Measurements from ENCODE around the gene SCIN. TPM values are rescaled to one million over a fixed set of nuclear protein-coding genes. Genes with fewer than 3 reads are reported as not detected.
"Not testable (repeated sequence)": the region's sequence is repeated elsewhere in the genome, so short reads cannot be mapped to it uniquely, and the experiment has no call there.

Gene SCIN
- total and polyA plus RNA-seq, 9 donors, result 0.27 to 0.84 (median 0.36) TPM

DNA sequence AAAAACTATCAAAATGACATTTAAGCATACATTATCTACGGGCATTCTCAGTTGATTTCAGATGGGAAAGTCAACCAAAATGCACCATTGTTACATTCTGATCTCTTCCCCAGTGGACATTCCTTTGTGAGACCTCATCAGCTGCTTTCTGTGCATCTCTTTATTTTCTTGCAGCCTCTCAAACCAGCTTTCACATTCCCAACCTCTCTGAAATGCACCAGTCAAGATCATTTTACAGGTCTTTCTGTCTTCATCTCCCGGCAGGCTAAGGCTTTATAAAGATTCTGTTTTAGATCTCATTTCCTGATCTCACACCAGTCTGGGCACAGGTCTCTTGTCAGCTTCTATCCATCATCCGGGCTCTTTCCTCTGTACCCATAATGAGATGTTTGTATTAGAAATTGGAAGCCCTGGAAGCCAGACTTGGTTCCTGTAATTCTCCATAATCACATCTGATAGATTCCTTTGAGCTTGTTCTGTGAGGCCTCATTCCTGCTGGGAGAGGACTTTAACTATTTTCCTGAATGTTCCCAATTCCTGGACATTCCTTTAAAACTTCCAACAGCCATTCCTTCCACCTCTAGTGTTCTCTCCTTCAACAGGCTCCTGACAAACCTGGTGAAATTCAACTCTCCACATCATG lies 72.6 kb downstream of the SCIN start:
- H3K36me3 ChIP-seq (ENCODE audit: control insufficient read depth, insufficient read depth, low read length), result no peaks in the 10 kb centered on the region
- no peak overlapping the region for H3K4me3 ChIP-seq (ENCODE audit: low read length)
- no peaks in the 10 kb centered on the region for H3K4me1 ChIP-seq (ENCODE audit: control insufficient read depth, insufficient read depth, low read length)
- 82% methylated on average over 2 of the region's 3 CpGs for WGBS (ENCODE audit: insufficient coverage)
- no peak overlapping the region for H3K27ac ChIP-seq (ENCODE audit: low read length)
- no peaks in the 10 kb centered on the region for H3K9me3 ChIP-seq (replicated peaks; ENCODE audit: control insufficient read depth, low read depth, low read length)
- H3K27me3 ChIP-seq (ENCODE audit: control insufficient read depth, insufficient read depth, low read length), result no peaks in the 10 kb centered on the region
- DNase-seq, result no peak

DNA sequence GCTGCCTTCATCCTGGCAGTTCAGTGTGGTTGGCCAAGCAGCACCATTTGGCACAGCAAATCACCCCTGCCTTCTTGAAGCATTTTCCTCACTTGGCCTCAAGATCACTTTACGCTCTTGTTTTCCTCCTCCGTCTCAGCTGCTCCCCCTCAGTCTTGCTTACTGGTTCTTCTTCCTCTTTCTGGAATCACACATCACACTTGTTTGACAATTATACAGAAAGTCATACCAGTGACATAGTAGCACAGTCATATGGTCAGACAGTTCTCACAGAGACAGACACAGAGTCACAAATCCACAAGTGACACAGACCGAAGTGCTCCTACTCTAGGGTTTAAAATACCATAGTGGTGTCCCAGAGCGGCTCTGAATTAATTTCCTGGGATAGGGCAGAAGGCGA lies 73.1 kb downstream of the SCIN start:
- Histone ChIP-seq H3K9me3 (replicated peaks; ENCODE audit: control insufficient read depth, low read depth, low read length) (no peaks in the 10 kb centered on the region), H3K4me3 (ENCODE audit: low read length) (no peak overlapping the region), H3K27me3 (ENCODE audit: control insufficient read depth, insufficient read depth, low read length) (no peaks in the 10 kb centered on the region), H3K27ac (ENCODE audit: low read length) (no peak overlapping the region), H3K36me3 (ENCODE audit: control insufficient read depth, insufficient read depth, low read length) (no peaks in the 10 kb centered on the region), H3K4me1 (ENCODE audit: control insufficient read depth, insufficient read depth, low read length) (no peaks in the 10 kb centered on the region)
- peak; percentile 37 for DNase-seq
- WGBS (ENCODE audit: insufficient coverage), result 83% methylated on average over 4 of the region's 5 CpGs

DNA sequence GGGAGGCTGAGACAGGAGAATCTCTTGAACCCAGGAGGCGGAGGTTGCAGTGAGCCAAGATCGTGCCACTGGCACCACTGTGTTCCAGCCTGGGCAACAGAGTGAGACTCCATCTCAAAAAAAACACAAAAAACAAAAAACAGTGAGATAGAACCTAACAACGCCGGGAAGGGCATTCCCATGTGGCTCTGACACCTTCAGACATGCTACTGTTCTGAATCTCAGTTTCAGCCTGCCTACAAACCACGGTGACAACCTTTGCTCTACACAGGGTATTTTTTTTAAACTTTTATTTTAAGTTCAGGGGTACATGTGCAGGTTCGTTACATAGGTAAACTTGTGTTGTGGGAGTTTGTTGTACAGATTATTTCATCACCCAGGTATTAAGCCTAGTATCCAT lies 74.7 kb downstream of the SCIN start:
- H3K4me1 ChIP-seq (ENCODE audit: control insufficient read depth, insufficient read depth, low read length); H3K36me3 ChIP-seq (ENCODE audit: control insufficient read depth, insufficient read depth, low read length); H3K27ac ChIP-seq (ENCODE audit: low read length); H3K4me3 ChIP-seq (ENCODE audit: low read length); H3K9me3 ChIP-seq (replicated peaks; ENCODE audit: control insufficient read depth, low read depth, low read length); H3K27me3 ChIP-seq (ENCODE audit: control insufficient read depth, insufficient read depth, low read length); DNase-seq: not testable (repeated sequence)
- WGBS (ENCODE audit: insufficient coverage), result 84% methylated on average over 3 of the region's 6 CpGs

DNA sequence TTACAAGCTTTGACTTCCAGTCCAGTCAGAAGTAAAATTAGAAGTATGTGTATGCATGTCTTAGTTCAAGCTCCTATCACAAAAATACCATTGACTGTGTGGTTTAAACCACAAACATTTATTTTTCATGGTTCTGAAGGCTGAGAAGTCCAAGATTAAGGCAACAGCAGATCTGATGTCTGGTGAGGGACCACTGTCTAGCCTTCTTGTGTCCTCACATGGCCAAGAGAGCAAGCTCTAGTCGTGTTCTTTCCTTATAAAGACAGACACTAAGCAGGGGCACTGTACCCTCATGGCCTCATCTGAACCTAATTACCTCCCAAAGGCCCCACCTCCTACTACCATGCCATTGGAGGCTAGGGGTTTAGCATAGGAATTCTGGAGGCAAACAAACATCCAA lies 75.6 kb downstream of the SCIN start:
- Histone ChIP-seq H3K27me3 (ENCODE audit: control insufficient read depth, insufficient read depth, low read length) (no peaks in the 10 kb centered on the region), H3K9me3 (replicated peaks; ENCODE audit: control insufficient read depth, low read depth, low read length) (no peaks in the 10 kb centered on the region), H3K27ac (ENCODE audit: low read length) (no peak overlapping the region), H3K4me3 (ENCODE audit: low read length) (no peak overlapping the region), H3K36me3 (ENCODE audit: control insufficient read depth, insufficient read depth, low read length) (no peaks in the 10 kb centered on the region), H3K4me1 (ENCODE audit: control insufficient read depth, insufficient read depth, low read length) (no peaks in the 10 kb centered on the region)
- WGBS (ENCODE audit: insufficient coverage), result 0% methylated on average over 1 of the region's 1 CpG
- DNase-seq, result no peak

DNA sequence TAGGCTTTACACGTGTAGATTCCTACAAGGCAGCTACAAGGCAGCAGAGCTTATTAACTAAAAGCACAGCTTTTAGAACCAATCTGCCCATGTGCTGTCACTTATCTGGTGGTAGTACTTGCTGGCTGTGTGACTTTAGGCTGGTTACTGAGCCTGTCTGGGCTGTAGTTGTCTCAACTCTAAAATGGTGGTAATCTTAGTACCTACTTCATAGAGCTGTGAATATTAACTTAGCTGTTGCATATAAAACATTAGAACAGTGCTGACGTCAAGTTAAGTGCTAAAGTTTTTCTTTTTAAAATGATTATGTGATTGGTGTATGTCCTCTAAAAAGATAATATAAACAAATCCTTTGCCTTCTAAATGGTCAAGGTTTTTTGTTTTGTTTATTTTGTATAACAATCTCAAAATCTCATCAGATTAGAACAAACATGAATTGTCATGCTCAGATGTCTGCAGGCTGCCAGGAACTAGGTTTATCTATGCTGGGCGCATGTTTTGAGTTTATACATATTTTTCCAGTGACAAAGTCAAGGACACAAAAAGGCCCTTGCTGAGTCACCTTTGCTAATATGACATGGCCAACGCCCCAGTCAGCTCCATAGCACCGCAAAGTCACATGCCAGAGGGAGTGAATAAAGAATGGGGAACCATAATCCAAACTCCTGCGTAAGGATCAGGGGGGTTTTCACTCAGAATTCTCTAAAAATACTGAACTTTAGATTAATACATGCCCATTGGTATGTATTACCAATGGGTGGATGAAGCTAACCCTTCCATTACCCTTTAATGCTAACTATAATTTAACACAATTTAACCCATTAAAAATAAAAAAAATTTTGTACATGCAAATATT lies 77.1 kb downstream of the SCIN start:
- Histone ChIP-seq H3K27ac (ENCODE audit: low read length) (no peak overlapping the region), H3K27me3 (ENCODE audit: control insufficient read depth, insufficient read depth, low read length) (no peaks in the 10 kb centered on the region), H3K4me3 (ENCODE audit: low read length) (no peak overlapping the region), H3K9me3 (replicated peaks; ENCODE audit: control insufficient read depth, low read depth, low read length) (no peaks in the 10 kb centered on the region), H3K36me3 (ENCODE audit: control insufficient read depth, insufficient read depth, low read length) (no peaks in the 10 kb centered on the region), H3K4me1 (ENCODE audit: control insufficient read depth, insufficient read depth, low read length) (no peaks in the 10 kb centered on the region)
- no peak for DNase-seq
- WGBS (ENCODE audit: insufficient coverage), result no CpG with 5 or more reads among the region's 6 CpGs

DNA sequence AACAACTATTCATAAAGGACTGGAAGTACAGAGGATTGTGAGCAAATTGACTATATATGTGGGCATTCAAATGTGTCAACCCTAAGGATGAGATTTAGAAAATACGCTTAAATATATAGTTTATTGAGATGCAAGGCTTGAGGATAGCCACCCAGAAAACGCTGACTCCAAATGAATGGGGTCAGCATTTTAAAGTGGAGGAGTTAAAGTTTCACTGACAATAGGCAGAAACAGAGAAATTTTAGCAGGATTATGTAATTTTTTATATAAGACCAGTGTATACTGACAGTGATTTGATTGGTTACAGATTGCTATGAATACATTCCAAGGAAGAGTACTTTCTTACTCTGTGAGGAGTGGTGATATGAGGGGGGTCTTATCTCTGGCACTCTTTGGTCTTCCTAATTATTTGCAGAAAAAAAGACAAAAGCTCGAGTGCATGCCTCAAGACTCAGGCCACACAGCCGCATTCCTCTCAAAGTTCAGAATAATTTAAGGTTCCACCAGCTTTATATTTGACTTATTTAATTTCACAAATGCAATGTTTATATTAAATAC lies 78.3 kb downstream of the SCIN start:
- 83% methylated on average over 2 of the region's 4 CpGs for WGBS (ENCODE audit: insufficient coverage)
- H3K36me3 ChIP-seq (ENCODE audit: control insufficient read depth, insufficient read depth, low read length), result no peaks in the 10 kb centered on the region
- H3K9me3 ChIP-seq (replicated peaks; ENCODE audit: control insufficient read depth, low read depth, low read length), result no peaks in the 10 kb centered on the region
- no peaks in the 10 kb centered on the region for H3K4me1 ChIP-seq (ENCODE audit: control insufficient read depth, insufficient read depth, low read length)
- H3K4me3 ChIP-seq (ENCODE audit: low read length), result no peak overlapping the region
- DNase-seq, result no peak
- no peak overlapping the region for H3K27ac ChIP-seq (ENCODE audit: low read length)
- no peaks in the 10 kb centered on the region for H3K27me3 ChIP-seq (ENCODE audit: control insufficient read depth, insufficient read depth, low read length)

DNA sequence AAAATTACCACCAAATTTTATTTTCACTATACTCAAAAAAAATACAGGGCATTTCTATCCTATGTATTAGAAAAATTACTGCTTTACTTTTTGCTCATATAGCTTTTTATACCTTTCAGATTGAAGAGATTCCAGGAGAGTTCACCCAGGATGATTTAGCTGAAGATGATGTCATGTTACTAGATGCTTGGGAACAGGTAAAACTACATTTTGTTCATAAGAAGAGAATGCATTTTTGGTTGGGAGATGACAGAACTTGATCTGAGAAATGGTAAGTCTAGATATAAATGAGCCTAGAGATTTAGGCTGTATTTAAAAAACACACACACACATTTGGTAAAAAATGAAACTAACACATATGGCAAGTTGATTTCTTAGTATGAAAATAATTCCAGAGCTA lies 78.8 kb downstream of the SCIN start:
- H3K4me1 ChIP-seq (ENCODE audit: control insufficient read depth, insufficient read depth, low read length), result no peaks in the 10 kb centered on the region
- no peak overlapping the region for H3K27ac ChIP-seq (ENCODE audit: low read length)
- H3K27me3 ChIP-seq (ENCODE audit: control insufficient read depth, insufficient read depth, low read length), result no peaks in the 10 kb centered on the region
- H3K4me3 ChIP-seq (ENCODE audit: low read length), result no peak overlapping the region
- DNase-seq, result no peak
- H3K36me3 ChIP-seq (ENCODE audit: control insufficient read depth, insufficient read depth, low read length), result no peaks in the 10 kb centered on the region
- no peaks in the 10 kb centered on the region for H3K9me3 ChIP-seq (replicated peaks; ENCODE audit: control insufficient read depth, low read depth, low read length)

DNA sequence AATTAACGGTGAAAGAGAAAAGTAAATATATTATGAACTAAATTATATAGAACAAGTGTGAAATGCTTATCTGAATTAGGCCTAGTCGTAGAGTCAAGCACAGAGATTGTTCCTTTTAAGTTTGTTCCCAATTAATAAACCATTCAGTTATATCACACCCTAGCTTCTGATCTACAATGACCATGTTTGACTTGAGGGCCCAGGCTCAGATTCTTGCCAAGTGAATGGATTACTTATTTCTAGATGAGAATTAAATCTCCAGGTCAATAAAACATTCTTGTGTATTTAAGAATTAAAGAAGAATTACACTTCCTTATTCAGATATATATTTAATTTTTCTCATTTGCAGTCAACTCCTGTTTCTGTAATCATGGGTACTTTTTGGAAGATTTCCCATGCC lies 79.6 kb downstream of the SCIN start:
- H3K9me3 ChIP-seq (replicated peaks; ENCODE audit: control insufficient read depth, low read depth, low read length), result no peaks in the 10 kb centered on the region
- H3K27ac ChIP-seq (ENCODE audit: low read length), result no peak overlapping the region
- no peaks in the 10 kb centered on the region for H3K27me3 ChIP-seq (ENCODE audit: control insufficient read depth, insufficient read depth, low read length)
- no peaks in the 10 kb centered on the region for H3K36me3 ChIP-seq (ENCODE audit: control insufficient read depth, insufficient read depth, low read length)
- no peak overlapping the region for H3K4me3 ChIP-seq (ENCODE audit: low read length)
- DNase-seq, result no peak
- no peaks in the 10 kb centered on the region for H3K4me1 ChIP-seq (ENCODE audit: control insufficient read depth, insufficient read depth, low read length)
- no CpG with 5 or more reads among the region's 2 CpGs for WGBS (ENCODE audit: insufficient coverage)

DNA sequence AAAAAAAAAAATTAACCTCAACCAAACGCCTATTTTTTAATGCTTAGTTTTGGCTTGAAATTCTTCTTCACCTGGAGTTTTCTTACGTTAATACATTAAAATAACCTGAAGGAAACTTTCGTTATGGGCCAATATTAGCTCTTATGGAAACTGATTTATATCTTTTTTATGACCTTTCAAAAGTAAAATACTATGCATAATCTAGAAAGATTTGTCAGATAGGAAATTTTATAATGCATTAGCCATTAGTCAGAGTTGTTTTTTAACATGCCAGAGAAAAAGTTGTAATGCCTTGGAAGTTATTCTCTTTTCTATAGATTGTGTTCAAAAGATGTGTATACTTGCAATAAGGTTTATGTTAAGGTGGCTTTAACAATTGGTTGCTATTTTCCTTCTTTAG lies 82.6 kb downstream of the SCIN start:
- Histone ChIP-seq H3K27ac (ENCODE audit: low read length) (no peak overlapping the region), H3K9me3 (replicated peaks; ENCODE audit: control insufficient read depth, low read depth, low read length) (no peaks in the 10 kb centered on the region), H3K36me3 (ENCODE audit: control insufficient read depth, insufficient read depth, low read length) (no peaks in the 10 kb centered on the region), H3K4me1 (ENCODE audit: control insufficient read depth, insufficient read depth, low read length) (no peaks in the 10 kb centered on the region), H3K4me3 (ENCODE audit: low read length) (no peak overlapping the region), H3K27me3 (ENCODE audit: control insufficient read depth, insufficient read depth, low read length) (no peaks in the 10 kb centered on the region)
- WGBS (ENCODE audit: insufficient coverage), result no CpG with 5 or more reads among the region's 3 CpGs
- DNase-seq, result no peak

DNA sequence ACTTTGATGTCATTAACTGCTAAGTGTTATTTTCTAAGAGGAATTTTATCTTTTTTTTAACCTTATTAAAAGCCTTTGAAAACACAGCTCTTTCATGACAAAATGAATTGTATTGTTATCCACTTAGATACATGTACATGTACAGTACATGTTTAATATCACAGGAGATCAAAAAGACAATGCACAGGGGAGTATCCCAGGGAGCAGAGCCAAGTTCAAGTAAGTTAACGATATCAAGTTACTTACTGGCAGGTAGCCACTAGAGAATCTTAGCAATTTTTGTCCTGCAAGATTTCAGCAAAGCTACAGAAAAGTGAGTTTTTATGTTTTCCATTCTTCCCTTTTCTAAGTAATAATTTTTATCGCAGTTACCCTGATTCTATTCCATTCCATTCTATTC lies 83.0 kb downstream of the SCIN start:
- no peak overlapping the region for H3K4me3 ChIP-seq (ENCODE audit: low read length)
- H3K36me3 ChIP-seq (ENCODE audit: control insufficient read depth, insufficient read depth, low read length), result no peaks in the 10 kb centered on the region
- H3K4me1 ChIP-seq (ENCODE audit: control insufficient read depth, insufficient read depth, low read length), result no peaks in the 10 kb centered on the region
- no CpG with 5 or more reads among the region's 2 CpGs for WGBS (ENCODE audit: insufficient coverage)
- no peak overlapping the region for H3K27ac ChIP-seq (ENCODE audit: low read length)
- H3K9me3 ChIP-seq (replicated peaks; ENCODE audit: control insufficient read depth, low read depth, low read length), result no peaks in the 10 kb centered on the region
- H3K27me3 ChIP-seq (ENCODE audit: control insufficient read depth, insufficient read depth, low read length), result no peaks in the 10 kb centered on the region
- DNase-seq, result no peak

Measured in muscle of leg (tissue), 11 donors.